Muscle layer of colon (tissue), 2 donors: ENCODE measurements around the gene CDK5R2.

Experiments
- H3K27ac ChIP-seq: one replicate; pipeline ENCODE4 v1.7.0; 2013; ENCODE audit warnings: low read depth, mild to moderate bottlenecking, low read length, moderate library complexity
- H3K27me3 ChIP-seq, 2 donors: one replicate each; pipeline ENCODE4 v1.7.0; 2013; ENCODE audit warnings: low read length in 2 of 2, mild to moderate bottlenecking in 2 of 2; ENCODE audit not compliant: insufficient read depth in 2 of 2, control insufficient read depth in 1 of 2
- H3K36me3 ChIP-seq: one replicate; pipeline ENCODE4 v1.7.0; 2013; ENCODE audit warnings: mild to moderate bottlenecking, low read length; ENCODE audit not compliant: insufficient read depth
- H3K4me1 ChIP-seq: one replicate; pipeline ENCODE4 v1.7.0; 2013; ENCODE audit warnings: mild to moderate bottlenecking, low read length; ENCODE audit not compliant: insufficient read depth
- H3K4me3 ChIP-seq, 2 donors: one replicate each; pipeline ENCODE4 v1.7.0; 2013; ENCODE audit warnings: low read length in 2 of 2, low read depth in 1 of 2, mild to moderate bottlenecking in 1 of 2, moderate library complexity in 1 of 2
- H3K9ac ChIP-seq: one replicate; pipeline ENCODE4 v1.7.0; 2013; ENCODE audit warnings: low read length
- H3K9me3 ChIP-seq: one replicate; pipeline ENCODE4 v1.7.0; 2013; ENCODE audit warnings: mild to moderate bottlenecking, low read length
- donor health status: abdominal sarcoma.
- donor health status: Adenocarcinoma of cecum.

The CDK5R2 gene

GRCh38 chr2:218983263-218983933 lies 23.9 kb downstream of the CDK5R2 start:
- peak overlapping the region in 1 of 2 donors; percentile 13 for H3K4me3 ChIP-seq
- H3K36me3 ChIP-seq: no peaks in the 10 kb centered on the region
- peaks cover 18% of the 10 kb centered on the region for H3K4me1 ChIP-seq
- H3K27me3 ChIP-seq: peaks cover 60 to 85% of the 10 kb centered on the region in 2 donors
- no peak overlapping the region for H3K27ac ChIP-seq
- H3K9ac ChIP-seq: no peak overlapping the region
- peaks cover 4% of the 10 kb centered on the region for H3K9me3 ChIP-seq

- Histone ChIP-seq H3K9me3 (peaks cover 4% of the 10 kb centered on the region), H3K27me3 (peaks cover 63 to 85% of the 10 kb centered on the region in 2 donors), H3K4me1 (peaks cover 18% of the 10 kb centered on the region), H3K4me3 (peak overlapping the region in 1 of 2 donors; percentile 20), H3K27ac (no peak overlapping the region), H3K9ac (no peak overlapping the region), H3K36me3 (no peaks in the 10 kb centered on the region)
These were observed 24.4 kb downstream of the CDK5R2 start for GRCh38 chr2:218983934-218984238.

GRCh38 chr2:218984239-218985020 lies 25.0 kb downstream of the CDK5R2 start:
- no peaks in the 10 kb centered on the region for H3K36me3 ChIP-seq
- H3K27ac ChIP-seq: no peak overlapping the region
- peaks cover 4% of the 10 kb centered on the region for H3K9me3 ChIP-seq
- peaks cover 18% of the 10 kb centered on the region for H3K4me1 ChIP-seq
- H3K27me3 ChIP-seq: peaks cover 63 to 87% of the 10 kb centered on the region in 2 donors
- peak overlapping the region in 1 of 2 donors; percentile 20 for H3K4me3 ChIP-seq
- H3K9ac ChIP-seq: no peak overlapping the region

GRCh38 chr2:218985021-218985324 lies 25.5 kb downstream of the CDK5R2 start, which contains the start of gene FEV:
TSS of gene FEV (minus strand) at chr2:218985184. CDS start at chr2:218985075, 109 bp downstream.
- Histone ChIP-seq H3K36me3 (no peaks in the 10 kb centered on the region), H3K9ac (no peak within 1 kb of the TSS), H3K4me3 (peak within 1 kb of the TSS in 1 of 2 donors; percentile 20), H3K27ac (no peak within 1 kb of the TSS), H3K27me3 (peaks cover 66 to 88% of the 10 kb centered on the region in 2 donors), H3K4me1 (peaks cover 18% of the 10 kb centered on the region), H3K9me3 (peaks cover 4% of the 10 kb centered on the region)

- no peak overlapping the region for H3K9ac ChIP-seq
- H3K27me3 ChIP-seq: peaks cover 71 to 94% of the 10 kb centered on the region in 2 donors
- no peak overlapping the region for H3K4me3 ChIP-seq
These were observed 26.0 kb downstream of the CDK5R2 start for GRCh38 chr2:218985325-218986091.

GRCh38 chr2:218986148-218986761 lies 26.8 kb downstream of the CDK5R2 start:
- Histone ChIP-seq H3K9ac (no peak overlapping the region), H3K4me1 (peaks cover 15% of the 10 kb centered on the region), H3K36me3 (no peaks in the 10 kb centered on the region), H3K27me3 (peaks cover 74 to 95% of the 10 kb centered on the region in 2 donors), H3K4me3 (no peak overlapping the region), H3K27ac (no peak overlapping the region), H3K9me3 (peaks cover 4% of the 10 kb centered on the region)

More at GRCh38 chr2:218985325-218986091, 26.0 kb downstream of the CDK5R2 start:
- H3K36me3 ChIP-seq: no peaks in the 10 kb centered on the region
- no peak overlapping the region for H3K27ac ChIP-seq
- H3K9me3 ChIP-seq: peaks cover 4% of the 10 kb centered on the region
- peaks cover 18% of the 10 kb centered on the region for H3K4me1 ChIP-seq

GRCh38 chr2:218988164-218988563 lies 28.7 kb downstream of the CDK5R2 start:
- Histone ChIP-seq H3K27me3 (peaks cover 79 to 96% of the 10 kb centered on the region in 2 donors), H3K27ac (no peak overlapping the region), H3K36me3 (no peaks in the 10 kb centered on the region), H3K4me1 (peaks cover 5% of the 10 kb centered on the region), H3K9ac (no peak overlapping the region), H3K9me3 (no peaks in the 10 kb centered on the region), H3K4me3 (no peak overlapping the region)

- H3K27ac ChIP-seq: no peak overlapping the region
- no peak overlapping the region for H3K9ac ChIP-seq
- peaks cover 77 to 96% of the 10 kb centered on the region in 2 donors for H3K27me3 ChIP-seq
These were observed 29.2 kb downstream of the CDK5R2 start for GRCh38 chr2:218988650-218989049.

GRCh38 chr2:218990052-218990451 lies 30.6 kb downstream of the CDK5R2 start:
- H3K4me3 ChIP-seq: no peak overlapping the region
- no peaks in the 10 kb centered on the region for H3K9me3 ChIP-seq
- H3K27ac ChIP-seq: no peak overlapping the region
- peaks cover 12% of the 10 kb centered on the region for H3K4me1 ChIP-seq
- H3K27me3 ChIP-seq: peaks cover 76 to 96% of the 10 kb centered on the region in 2 donors
- H3K9ac ChIP-seq: no peak overlapping the region
- H3K36me3 ChIP-seq: no peaks in the 10 kb centered on the region

More at GRCh38 chr2:218988650-218989049, 29.2 kb downstream of the CDK5R2 start:
- Histone ChIP-seq H3K4me1 (peaks cover 10% of the 10 kb centered on the region), H3K9me3 (no peaks in the 10 kb centered on the region), H3K36me3 (no peaks in the 10 kb centered on the region), H3K4me3 (no peak overlapping the region)

- Histone ChIP-seq H3K27ac (no peak overlapping the region), H3K9ac (no peak overlapping the region), H3K9me3 (no peaks in the 10 kb centered on the region), H3K27me3 (peaks cover 78 to 96% of the 10 kb centered on the region in 2 donors), H3K36me3 (no peaks in the 10 kb centered on the region), H3K4me1 (peaks cover 15% of the 10 kb centered on the region), H3K4me3 (no peak overlapping the region)
These were observed 31.1 kb downstream of the CDK5R2 start for GRCh38 chr2:218990612-218991011.

GRCh38 chr2:218991674-218992168 lies 32.3 kb downstream of the CDK5R2 start:
- Histone ChIP-seq H3K27ac (no peak overlapping the region), H3K9me3 (no peaks in the 10 kb centered on the region), H3K9ac (no peak overlapping the region), H3K4me1 (peaks cover 24% of the 10 kb centered on the region), H3K36me3 (no peaks in the 10 kb centered on the region), H3K27me3 (peaks cover 78 to 93% of the 10 kb centered on the region in 2 donors), H3K4me3 (no peak overlapping the region)
